ENCODE measurements around the gene EBF3. TPM values are rescaled to one million over a fixed set of nuclear protein-coding genes. Genes with fewer than 3 reads are reported as not detected.

The EBF3 gene
- total RNA-seq, 4 donors from 2014 or later = 0.42 to 2.9 (median 1.3) TPM

DNA sequence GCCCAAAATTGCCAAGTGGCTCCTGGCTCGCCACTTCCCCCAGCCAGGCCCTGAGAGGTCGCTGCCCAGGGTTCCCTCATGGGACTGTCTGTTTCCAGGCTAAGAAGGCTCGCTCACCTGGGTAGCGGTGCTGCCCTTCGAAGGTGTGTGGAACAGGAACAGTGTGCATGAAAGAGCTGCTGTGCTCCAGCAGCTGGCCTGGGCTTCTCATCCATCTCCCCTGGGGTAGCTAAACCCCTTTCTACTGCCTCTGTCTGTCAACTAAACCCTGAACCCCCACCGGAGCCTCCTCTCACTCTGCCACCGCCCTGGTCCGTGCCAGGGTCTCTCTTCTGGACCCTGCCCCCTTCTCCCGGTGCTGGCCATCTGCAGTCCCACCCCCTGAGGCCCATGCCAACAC, 152.9 kb downstream of the EBF3 start:
- Histone ChIP-seq H3K4me3 (no peak overlapping the region), H3K36me3 (no peaks in the 10 kb centered on the region), H3K9me3 (peaks cover 0 to 21% (median 0%) of the 10 kb centered on the region in 3 donors), H3K27ac (no peak overlapping the region), H3K4me1 (no peaks in the 10 kb centered on the region), H3K27me3 (peaks cover 0 to 8% (median 0%) of the 10 kb centered on the region in 4 donors)
- intact Hi-C loops (cut with DNase I) = no loop called here
- DNase-seq = no peak
- WGBS, 2 donors = 82 to 87% methylated on average over 5 to 9 of the region's 9 CpGs
- TF ChIP-seq, protein P1, sequence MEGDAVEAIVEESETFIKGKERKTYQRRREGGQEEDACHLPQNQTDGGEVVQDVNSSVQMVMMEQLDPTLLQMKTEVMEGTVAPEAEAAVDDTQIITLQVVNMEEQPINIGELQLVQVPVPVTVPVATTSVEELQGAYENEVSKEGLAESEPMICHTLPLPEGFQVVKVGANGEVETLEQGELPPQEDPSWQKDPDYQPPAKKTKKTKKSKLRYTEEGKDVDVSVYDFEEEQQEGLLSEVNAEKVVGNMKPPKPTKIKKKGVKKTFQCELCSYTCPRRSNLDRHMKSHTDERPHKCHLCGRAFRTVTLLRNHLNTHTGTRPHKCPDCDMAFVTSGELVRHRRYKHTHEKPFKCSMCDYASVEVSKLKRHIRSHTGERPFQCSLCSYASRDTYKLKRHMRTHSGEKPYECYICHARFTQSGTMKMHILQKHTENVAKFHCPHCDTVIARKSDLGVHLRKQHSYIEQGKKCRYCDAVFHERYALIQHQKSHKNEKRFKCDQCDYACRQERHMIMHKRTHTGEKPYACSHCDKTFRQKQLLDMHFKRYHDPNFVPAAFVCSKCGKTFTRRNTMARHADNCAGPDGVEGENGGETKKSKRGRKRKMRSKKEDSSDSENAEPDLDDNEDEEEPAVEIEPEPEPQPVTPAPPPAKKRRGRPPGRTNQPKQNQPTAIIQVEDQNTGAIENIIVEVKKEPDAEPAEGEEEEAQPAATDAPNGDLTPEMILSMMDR (IDR thresholded peaks at IDR 0.05) = no peak

DNA sequence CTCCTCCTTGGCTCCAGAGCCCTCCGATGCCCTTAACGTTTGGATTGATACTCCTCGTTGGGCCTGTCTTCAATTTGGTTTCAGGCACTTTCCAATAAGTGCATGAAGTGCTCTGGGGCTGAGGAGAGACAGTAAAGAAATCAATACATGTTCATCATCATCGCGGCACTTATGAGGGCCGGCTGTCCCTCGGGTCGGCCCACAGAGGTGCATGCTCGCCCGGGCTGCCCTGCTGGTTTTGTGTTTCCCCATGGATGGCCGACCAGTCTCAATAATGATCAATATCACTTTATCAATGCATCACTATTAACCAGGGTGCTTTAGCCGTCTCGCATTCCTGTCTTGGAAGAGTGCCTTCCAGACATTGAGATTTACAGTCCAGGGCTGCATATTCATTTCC, 154.2 kb downstream of the EBF3 start:
- WGBS, 2 donors = 79 to 88% methylated on average over 7 to 13 of the region's 13 CpGs
- Histone ChIP-seq H3K36me3 (no peaks in the 10 kb centered on the region), H3K4me3 (no peak overlapping the region), H3K4me1 (no peaks in the 10 kb centered on the region), H3K9me3 (peaks cover 0 to 20% (median 0%) of the 10 kb centered on the region in 3 donors), H3K27ac (no peak overlapping the region), H3K27me3 (peaks cover 0 to 8% (median 0%) of the 10 kb centered on the region in 4 donors)
- no peak for TF ChIP-seq POLR2A (IDR thresholded peaks at IDR 0.05)
- TF ChIP-seq, protein P1 (IDR thresholded peaks at IDR 0.05) = no peak
- no peak for DNase-seq
- intact Hi-C loops (cut with DNase I) = no loop called here

DNA sequence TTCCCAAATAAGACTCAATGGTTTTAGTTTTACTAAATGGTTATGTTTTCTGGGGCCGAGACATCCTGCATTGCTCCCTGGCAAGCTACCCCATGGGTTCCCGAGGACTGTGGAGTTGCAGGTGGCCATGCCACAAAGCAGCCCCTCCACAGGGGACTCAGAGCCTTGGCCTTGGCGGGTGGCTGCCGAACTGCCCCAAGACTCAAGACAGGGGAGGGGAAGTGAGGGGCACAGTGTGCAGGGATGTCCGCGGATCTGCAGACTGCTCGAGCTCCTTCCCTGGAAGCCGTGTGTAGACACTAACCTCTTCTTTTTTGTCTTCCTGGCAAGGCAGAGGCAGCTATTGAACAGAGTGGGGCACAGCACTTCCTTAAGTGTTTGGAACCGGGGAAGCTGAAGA, 154.6 kb downstream of the EBF3 start:
- Histone ChIP-seq H3K4me1 (no peaks in the 10 kb centered on the region), H3K27me3 (peaks cover 0 to 8% (median 0%) of the 10 kb centered on the region in 4 donors), H3K36me3 (no peaks in the 10 kb centered on the region), H3K4me3 (no peak overlapping the region), H3K9me3 (peaks cover 0 to 20% (median 0%) of the 10 kb centered on the region in 3 donors), H3K27ac (no peak overlapping the region)
- TF ChIP-seq, protein P1 (IDR thresholded peaks at IDR 0.05) = no peak
- no peak for TF ChIP-seq POLR2A (IDR thresholded peaks at IDR 0.05)
- 70 to 80% methylated on average over 3 to 6 of the region's 9 CpGs for WGBS, 2 donors
- intact Hi-C loops (cut with DNase I) = no loop called here
- no peak for DNase-seq

DNA sequence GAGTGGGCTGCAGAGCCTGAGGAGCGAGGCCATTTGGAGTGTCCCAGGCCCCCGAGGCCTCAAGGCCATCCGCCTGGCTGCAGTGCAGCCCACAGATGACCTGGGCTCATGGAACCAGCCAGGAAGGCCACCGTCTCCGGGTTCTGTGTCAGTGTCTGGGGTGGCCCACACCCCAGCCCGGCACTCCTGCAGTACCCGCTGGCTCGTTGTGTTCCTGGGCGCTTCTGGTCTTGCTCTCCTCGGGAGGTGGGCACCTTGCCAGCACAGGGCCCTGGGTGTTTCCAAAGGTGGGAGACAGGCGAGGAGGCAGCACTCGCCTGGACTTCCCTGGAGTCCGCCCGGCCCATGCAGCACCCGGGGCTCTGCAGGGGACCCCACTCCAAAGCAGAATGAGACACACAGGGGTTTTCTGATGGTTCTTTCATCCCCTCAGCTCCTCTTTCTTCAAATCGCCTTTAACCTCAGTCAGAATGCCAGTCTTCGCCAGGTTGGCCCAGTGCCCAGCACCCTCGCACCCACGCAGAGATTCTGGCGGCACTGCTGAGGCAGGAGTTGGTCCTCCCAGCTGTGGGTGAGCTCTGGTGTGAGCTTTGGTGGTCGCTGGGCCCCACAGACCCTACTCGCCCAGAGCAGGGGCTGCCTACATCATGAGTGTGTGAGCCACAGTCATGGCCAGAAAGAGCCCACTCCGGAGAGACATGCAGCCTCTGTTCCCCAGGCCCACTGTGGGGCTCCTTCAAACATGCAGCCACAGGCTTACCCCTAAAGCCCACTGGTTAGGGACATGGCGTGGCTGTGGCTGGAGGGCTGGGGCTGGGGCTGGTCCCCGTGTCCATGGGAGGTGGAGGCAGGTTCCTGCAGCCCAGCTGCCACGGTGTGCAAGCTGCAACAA, 155.7 kb downstream of the EBF3 start:
- H3K36me3 ChIP-seq = no peaks in the 10 kb centered on the region
- intact Hi-C loops (cut with DNase I) = no loop called here
- WGBS, 2 donors = 56 to 70% methylated on average over 5 to 10 of the region's 26 CpGs
- no peak overlapping the region for H3K4me3 ChIP-seq
- no peaks in the 10 kb centered on the region for H3K4me1 ChIP-seq
- H3K9me3 ChIP-seq = peaks cover 0 to 25% (median 3%) of the 10 kb centered on the region in 3 donors
- no peaks in the 10 kb centered on the region for H3K27me3 ChIP-seq
- DNase-seq = no peak
- no peak overlapping the region for H3K27ac ChIP-seq
- TF ChIP-seq, protein P1 (IDR thresholded peaks at IDR 0.05) = no peak
- no peak for TF ChIP-seq POLR2A (IDR thresholded peaks at IDR 0.05)

DNA sequence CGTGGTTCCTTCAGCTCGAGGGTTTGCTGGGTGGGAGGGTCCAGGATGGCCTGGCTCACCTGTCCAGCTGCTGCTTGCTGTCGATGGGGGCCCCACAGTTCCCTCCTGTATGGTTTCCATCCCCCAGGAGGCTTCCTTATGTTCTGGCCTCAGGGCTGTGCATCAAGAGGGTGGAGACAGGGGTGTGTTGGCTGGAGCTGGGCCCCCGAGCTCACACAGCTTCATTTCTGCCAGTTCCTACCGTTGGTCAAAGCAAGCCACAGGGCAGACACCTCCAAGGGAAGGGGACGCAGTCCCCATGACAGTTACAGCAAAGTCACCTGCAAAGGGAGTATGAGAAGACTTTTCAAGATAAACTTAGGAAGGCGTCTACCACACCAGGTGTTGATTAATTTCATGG, 156.9 kb downstream of the EBF3 start:
- 54% methylated on average over 3 to 6 of the region's 7 CpGs for WGBS, 2 donors
- Histone ChIP-seq H3K9me3 (peaks cover 0 to 35% (median 11%) of the 10 kb centered on the region in 3 donors), H3K36me3 (no peaks in the 10 kb centered on the region), H3K27me3 (no peaks in the 10 kb centered on the region), H3K4me3 (no peak overlapping the region), H3K4me1 (no peaks in the 10 kb centered on the region), H3K27ac (no peak overlapping the region)
- intact Hi-C loops (cut with DNase I) = no loop called here
- no peak for TF ChIP-seq POLR2A (IDR thresholded peaks at IDR 0.05)
- TF ChIP-seq, protein P1 (IDR thresholded peaks at IDR 0.05) = no peak
- DNase-seq = no peak
